Measurements from ENCODE around the gene GPR35.
"Not testable (repeated sequence)": the region's sequence is repeated elsewhere in the genome, so short reads cannot be mapped to it uniquely, and the experiment has no call there.

The GPR35 gene

DNA sequence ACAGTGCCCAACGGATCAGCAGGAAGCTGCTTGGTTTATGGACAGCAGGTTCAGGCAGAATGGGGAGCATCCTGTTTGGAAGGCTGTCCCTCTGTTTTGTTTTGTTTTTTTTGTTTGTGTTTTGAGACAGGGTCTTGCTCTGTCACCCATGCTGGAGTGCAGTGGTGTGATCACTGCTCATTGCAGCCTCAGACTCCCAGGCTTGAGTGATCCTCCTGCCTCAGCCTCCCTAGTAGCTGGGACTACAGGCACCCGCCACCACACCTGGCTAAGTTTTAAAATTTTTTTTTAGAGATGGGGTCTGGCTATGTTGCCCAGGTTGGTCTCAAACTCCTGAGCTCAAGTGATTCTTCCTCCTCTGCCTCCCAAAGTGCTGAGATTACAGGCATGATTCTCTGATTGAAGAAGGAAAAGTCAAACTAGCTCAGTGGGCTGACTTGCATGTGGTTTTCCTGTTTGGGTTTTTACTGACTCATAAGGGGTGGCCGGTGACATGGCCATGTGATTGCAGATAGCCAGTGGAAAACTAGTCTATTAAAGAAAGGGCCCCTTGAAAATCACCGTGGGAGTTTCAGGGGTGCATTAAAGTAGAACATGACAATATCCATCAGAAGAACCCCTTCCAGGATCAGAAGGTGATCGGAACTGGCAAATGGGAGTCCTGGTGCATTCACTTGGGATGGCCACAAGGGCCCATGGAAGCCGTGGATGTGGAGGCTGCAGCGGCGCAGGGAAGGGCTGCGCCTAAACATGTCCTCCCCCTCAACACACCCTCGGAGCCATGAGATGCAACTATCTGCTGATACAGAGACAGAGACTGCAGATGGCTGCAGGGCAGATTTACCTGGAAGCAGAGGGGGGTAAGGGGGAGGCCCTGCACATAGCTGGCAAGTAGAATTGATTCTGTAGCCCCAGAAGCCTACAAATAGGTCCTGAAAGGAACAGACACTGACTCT is 30.9 kb downstream of the GPR35 start:
- DNase-seq (ENCODE audit: low read depth in 2 of 2): no peak

DNA sequence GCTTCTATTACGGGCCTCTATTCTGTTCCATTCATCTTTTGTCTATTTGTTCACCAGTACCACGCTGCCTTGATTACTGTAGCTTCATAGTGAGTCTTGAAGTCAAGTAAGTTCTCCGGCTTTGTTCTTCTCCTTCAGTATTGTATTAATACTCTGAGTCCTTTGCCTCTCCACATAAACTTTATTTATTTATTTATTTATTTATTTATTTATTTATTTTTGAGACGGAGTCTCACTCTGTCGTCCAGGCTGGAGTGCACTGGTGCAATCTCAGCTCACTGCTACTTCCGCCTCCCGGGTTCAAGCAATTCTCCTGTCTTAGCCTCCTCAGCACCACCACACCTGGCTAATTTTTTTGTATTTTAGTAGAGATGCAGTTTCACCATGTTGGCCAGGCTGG is 34.6 kb downstream of the GPR35 start:
- not testable (repeated sequence) for DNase-seq (ENCODE audit: low read depth in 2 of 2)

DNA sequence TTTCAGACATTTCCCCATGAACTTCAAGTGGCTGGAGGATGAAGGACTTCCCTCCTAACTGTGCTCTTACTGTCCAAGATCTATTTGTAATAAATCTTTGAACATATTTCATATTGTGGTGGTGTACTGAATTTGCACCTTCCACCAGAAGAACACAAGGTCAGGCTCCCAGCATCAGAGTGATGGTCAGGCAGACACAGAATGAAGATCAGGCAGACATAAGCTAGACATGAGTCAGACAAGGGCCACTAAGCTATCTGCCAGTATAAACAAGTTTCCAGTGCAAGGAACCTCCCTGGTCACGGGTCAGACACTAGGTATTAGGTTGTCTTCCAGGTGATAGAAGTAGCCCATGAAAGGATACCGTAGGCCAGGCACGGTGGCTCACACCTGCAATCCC is 37.4 kb downstream of the GPR35 start:
- no peak for DNase-seq (ENCODE audit: low read depth in 2 of 2)

DNA sequence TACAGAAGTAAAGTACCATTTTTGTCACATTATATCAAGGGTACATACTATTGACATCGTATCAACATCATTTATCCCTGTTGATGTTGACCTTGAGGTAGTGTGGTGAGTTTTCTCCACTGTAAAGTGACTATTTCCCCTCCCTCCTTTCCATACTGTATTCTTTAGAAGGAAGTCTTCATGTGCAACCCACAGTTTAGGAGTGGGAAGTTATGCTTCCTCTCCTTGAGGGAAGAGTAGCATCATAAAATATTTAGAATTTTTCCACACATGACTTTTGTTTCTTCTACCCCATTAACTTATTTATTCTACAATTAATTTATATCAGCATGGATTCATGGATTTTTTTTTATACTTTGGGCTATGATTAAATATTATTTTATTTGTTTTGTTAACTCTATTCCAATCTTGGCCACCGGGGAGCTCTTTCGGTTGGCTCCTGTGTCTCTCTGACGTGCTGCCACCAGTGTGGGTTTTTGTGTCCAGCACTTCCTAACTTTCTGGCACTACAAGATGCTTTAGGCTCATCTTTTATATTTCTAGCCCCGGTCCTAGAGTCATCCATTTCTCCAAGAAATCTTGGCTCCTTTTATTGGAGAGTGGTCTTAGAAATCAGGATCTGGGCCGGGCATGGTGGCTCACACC is 38.4 kb downstream of the GPR35 start:
- DNase-seq (ENCODE audit: low read depth in 2 of 2): no peak

DNA sequence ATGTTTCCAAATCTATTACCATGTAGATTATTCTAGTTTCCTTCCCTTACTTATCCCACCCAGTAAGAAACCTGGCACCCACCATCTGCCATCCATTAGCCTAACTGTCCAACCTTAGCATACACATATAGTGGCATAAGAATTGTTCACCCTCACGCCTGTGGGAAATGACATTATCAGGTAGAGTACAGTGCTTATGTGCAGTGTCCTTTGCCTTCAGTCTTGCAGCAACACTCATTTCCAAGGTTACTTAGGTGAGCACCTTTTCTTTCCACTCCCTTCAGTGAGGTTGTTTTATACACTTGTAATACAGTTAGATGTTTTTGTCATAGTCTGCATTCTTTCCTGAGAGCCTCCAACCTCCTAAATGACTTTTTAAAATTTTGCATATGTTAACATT is 39.3 kb downstream of the GPR35 start:
- DNase-seq (ENCODE audit: low read depth in 2 of 2): no peak

DNA sequence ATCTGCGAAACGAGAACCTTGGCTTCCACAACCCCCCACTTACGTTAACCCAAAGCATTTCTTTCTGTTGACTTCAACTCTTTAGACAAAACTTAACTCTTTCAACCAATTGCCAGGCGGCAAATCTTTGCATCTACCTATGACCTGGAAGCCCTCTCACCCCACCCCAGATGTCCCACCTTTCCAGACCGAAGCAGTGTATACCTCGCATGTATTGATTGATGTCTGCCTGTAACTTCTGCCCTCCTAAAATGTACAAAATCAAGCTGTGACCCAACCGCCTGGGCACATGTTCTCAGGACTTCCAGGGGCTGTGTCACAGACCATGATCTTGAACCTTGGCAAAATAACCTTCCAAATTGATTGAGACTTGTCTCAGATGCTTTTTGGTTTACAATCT is 45.1 kb downstream of the GPR35 start:
- DNase-seq (ENCODE audit: low read depth in 2 of 2): no peak

DNA sequence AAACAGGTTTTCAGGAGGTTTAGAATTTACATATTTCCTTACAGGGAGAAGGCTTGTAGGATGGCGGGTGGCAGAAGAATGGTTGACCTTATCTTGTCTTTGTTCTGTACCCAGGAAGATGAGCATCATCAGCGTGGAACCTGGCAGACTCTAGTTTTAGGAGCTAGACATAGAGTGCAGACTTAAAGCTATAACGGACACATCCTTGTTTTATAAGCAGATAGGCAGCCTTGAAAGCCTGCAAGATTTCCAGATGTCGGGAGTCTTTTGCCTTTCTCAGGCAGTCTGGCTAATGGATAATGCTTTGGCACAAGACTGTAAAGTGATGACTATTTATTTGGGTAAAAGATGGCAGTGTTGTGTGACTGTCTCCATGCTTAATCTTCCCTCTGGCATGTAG is 45.7 kb downstream of the GPR35 start:
- DNase-seq (ENCODE audit: low read depth in 2 of 2): no peak

DNA sequence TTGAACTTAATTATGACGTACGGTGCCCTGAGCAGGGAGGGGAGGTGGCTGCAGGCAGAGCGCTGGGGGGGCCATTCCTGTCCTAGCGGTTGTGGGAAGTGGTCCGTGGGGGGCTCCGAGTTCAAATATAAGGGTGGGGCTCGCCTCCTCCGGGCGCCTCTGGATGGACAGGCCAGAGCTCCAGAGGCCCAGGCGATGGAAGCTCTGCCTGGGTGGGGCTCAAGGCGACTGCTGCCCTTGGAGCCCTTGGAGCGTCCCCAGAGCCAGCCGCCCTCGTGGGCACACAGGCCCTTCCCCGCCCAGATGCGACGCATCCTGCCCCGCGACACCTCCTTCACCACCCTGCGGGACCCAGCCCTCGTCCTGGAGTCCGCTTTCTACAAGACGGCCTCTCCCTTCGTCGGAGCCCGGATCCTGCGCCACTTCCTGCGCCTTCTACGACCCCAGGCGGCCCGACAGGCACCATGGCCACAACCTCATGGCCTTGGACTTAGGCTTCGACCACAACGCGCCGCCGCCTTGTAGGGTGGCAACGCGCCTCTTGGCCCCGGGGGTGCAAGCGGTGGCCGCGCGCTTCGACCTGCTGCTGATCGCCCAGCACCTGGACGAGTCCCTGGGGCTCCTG is 46.9 kb downstream of the GPR35 start:
- no peak for DNase-seq (ENCODE audit: low read depth in 2 of 2)

DNA sequence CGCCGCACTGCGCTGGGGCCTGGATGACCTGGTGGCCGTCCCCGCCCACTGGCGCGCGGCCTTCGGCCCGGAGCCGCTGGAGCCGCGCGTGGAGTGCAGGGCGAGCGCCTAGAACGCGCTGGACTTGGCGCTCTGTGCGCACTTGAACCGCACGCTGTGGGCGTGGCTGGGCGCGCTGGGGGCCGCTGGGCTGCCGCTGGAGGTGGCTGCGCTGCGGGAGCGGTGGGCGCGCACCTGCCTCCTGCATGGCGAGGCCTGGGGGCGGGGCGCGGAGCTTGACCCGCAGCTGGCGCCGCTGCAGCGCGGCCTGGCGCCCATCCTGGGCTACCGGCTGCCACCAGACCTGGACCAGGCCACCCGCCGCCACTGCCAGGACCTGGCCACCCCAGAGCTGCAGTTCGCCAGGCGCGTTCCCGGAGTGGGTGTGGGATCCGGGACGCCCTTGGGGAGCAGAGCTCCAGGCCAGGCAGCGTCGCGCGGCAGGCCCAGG is 47.5 kb downstream of the GPR35 start:
- no peak for DNase-seq (ENCODE audit: low read depth in 2 of 2)

DNA sequence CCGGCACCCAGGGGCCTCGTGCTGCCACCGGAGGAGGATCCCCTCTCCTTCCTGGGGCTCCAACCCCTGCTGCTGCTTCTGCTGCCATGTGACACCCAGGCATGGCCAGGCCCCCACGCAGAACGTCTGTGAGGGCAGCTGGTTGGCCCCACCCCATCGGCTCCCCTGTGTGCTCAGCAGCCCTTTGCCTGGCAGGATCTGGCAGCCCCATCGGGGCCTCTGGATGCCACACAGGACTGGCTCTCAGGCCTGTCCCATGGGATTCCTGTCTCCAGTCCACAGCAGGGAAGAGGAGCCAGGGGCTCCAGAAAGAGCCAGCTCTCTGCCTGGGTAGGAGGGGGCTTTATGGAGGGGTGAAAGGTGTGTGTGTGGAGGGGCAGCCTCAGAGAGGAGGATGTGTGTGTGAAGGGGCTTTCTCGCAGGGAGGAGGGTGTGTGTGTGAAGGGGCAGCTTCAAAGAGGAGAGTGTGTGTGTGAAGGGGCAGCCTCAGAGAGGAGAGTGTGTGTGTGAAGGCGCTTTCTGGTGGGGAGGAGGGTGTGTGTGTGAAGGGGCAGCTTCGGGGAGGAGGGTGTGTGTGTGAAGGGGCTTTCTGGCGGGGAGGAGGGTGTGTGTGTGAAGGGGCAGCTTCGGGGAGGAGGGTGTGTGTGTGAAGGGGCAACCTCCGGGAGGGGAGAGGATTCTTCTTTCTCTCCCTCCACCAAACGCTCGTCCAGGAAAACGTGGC is 49.3 kb downstream of the GPR35 start:
- DNase-seq (ENCODE audit: low read depth in 2 of 2): not testable (repeated sequence)

DNA sequence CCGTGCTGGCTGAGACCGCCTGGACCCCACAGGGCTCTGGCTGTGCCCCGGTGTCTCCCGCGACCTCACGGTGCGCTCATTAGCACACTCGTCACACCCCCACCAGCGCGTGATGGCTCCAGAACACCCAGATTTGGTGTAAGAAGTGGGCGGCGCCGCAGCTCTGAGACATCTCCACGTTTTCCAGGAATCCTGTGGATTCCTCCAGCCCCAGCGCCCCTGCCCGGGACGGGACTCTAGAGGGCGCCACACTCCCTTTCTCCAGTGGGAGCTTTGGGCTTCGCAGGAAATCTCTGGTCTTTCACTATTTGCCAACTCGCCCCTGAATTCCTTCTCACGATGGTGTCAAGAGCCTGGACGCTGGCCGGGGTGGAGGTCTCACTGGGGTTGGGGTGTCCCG is 50.1 kb downstream of the GPR35 start:
- not testable (repeated sequence) for DNase-seq (ENCODE audit: low read depth in 2 of 2)

DNA sequence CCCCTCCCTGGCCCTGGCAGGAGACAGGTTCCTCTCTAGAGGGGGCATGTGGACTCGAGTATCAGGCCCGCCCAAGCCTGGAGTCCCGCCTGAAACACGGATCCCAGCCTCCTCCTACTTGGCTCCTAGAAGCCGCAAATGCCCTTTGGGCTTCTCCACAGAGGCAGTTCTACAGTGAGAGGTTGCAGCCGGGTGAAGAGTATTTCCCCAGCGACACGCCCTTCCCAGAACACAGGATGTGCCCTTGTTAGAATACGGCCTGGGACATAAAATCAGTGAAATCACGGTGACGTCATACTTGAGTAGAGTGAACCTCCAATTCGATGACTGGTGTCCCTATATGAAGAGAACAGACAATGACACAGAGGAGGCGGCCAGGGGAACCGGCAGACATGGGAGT is 52.8 kb downstream of the GPR35 start:
- not testable (repeated sequence) for DNase-seq (ENCODE audit: low read depth in 2 of 2)

DNA sequence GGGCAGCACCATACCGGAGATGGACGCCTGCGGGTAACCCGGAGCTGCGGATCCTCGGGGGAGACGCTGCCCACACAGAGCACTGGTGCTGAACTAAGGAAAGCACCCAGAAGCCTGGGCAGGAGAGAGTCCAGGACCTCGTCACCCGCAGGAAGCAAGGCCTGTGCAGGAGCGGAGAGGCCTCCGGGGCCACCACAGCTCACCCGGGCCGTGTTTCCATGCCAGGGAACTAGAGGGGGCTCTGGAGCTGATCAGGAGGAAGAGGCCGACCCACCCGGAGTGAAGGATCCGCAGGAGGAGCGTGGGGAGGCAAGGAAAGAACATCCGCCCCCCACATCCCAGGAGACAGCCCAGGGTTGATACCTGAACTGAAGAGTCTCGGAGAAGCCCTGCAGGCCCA is 53.6 kb downstream of the GPR35 start:
- DNase-seq (ENCODE audit: low read depth in 2 of 2): not testable (repeated sequence)

DNA sequence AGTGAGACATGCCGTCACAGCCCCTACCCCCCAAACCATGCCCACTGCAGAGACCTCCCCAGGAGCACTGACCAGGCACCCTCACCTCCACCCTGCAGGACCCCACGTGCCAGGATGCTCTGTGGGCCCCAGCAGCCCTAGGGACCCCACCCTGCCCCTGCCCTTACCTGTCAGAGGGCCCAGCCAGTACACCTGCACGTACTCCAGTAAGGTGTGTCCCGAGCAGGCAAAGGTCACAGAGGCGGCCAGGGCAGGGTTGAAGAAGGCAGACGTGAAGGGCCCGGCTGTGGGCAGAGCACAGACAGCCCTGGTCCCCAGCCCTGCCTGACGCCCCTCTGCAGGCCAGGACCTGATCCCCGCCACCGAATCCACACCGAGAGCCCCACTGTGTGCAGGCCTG is 54.9 kb downstream of the GPR35 start:
- not testable (repeated sequence) for DNase-seq (ENCODE audit: low read depth in 2 of 2)
